HG03064 (cell line): ENCODE measurements around the gene LRP1.

Experiments used
- ATAC-seq: cut with Tn5 transposase; IDR thresholded peaks from one replicate; pipeline ENCODE4 v1.9.1; 2021; ENCODE audit warnings: low read depth; ENCODE audit not compliant: unreplicated experiment

The LRP1 gene

GRCh38 chr12:57169046-57169795 lies 40.9 kb downstream of the LRP1 start:
- ATAC-seq: no peak

GRCh38 chr12:57169969-57170368 lies 41.7 kb downstream of the LRP1 start:
- ATAC-seq: no peak

GRCh38 chr12:57170408-57170807 lies 42.1 kb downstream of the LRP1 start:
- no peak for ATAC-seq

GRCh38 chr12:57170927-57171326 lies 42.6 kb downstream of the LRP1 start:
- no peak for ATAC-seq

- no peak for ATAC-seq
Observed at GRCh38 chr12:57171668-57172067, 43.4 kb downstream of the LRP1 start.

GRCh38 chr12:57173089-57173488 lies 44.8 kb downstream of the LRP1 start:
- no peak for ATAC-seq

- ATAC-seq: no peak
Observed at GRCh38 chr12:57173683-57174082, 45.4 kb downstream of the LRP1 start.

- ATAC-seq: no peak
Observed at GRCh38 chr12:57175428-57176138, 47.3 kb downstream of the LRP1 start.

- ATAC-seq: no peak
Observed at GRCh38 chr12:57176139-57176477, 47.8 kb downstream of the LRP1 start.

- no peak for ATAC-seq
Observed at GRCh38 chr12:57176846-57177245, 48.6 kb downstream of the LRP1 start.

- ATAC-seq: no peak
Observed at GRCh38 chr12:57177354-57177753, 49.1 kb downstream of the LRP1 start.

GRCh38 chr12:57178213-57178612 lies 49.9 kb downstream of the LRP1 start:
- no peak for ATAC-seq

GRCh38 chr12:57179331-57180086 lies 51.2 kb downstream of the LRP1 start:
- ATAC-seq: no peak

GRCh38 chr12:57180321-57180989 lies 52.2 kb downstream of the LRP1 start:
- no peak for ATAC-seq

- no peak for ATAC-seq
Observed at GRCh38 chr12:57181072-57181471, 52.8 kb downstream of the LRP1 start.

- no peak for ATAC-seq
Observed at GRCh38 chr12:57181561-57182155, 53.4 kb downstream of the LRP1 start.

- ATAC-seq: peak; percentile 75
Observed at GRCh38 chr12:57182918-57183575, 54.8 kb downstream of the LRP1 start.

GRCh38 chr12:57183939-57184725 lies 55.8 kb downstream of the LRP1 start:
- no peak for ATAC-seq

- no peak for ATAC-seq
Observed at GRCh38 chr12:57185403-57185802, 57.1 kb downstream of the LRP1 start.
